Ovary (tissue), 9 donors: Measurements from ENCODE around the gene IL12RB2. TPM values are rescaled to one million over a fixed set of nuclear protein-coding genes. Genes with fewer than 3 reads are reported as not detected.

Experiments
- DNase-seq, 5 donors: peaks; one replicate each; pipeline ENCODE4 v3.0.0-alpha.2; 2019 to 2020
- H3K27ac ChIP-seq, 2 donors: fragments of 200-600 bp; one replicate each; pipeline versions ENCODE4 v1.5.1 to v1.8.0; 2019 to 2022
- H3K27me3 ChIP-seq: fragments of 200-600 bp; one replicate; pipeline ENCODE4 v1.8.0; 2022
- H3K36me3 ChIP-seq: fragments of 200-600 bp; sonication (generic); one replicate; pipeline ENCODE4 v1.5.1; 2019
- H3K4me1 ChIP-seq: one replicate; pipeline ENCODE4 v1.8.1; 2013; ENCODE audit warnings: mild to moderate bottlenecking, moderate library complexity; ENCODE audit not compliant: insufficient read depth
- H3K4me3 ChIP-seq: fragments of 200-600 bp; sonication (generic); one replicate; pipeline ENCODE4 v1.5.1; 2017
- H3K9me3 ChIP-seq, 2 donors: fragments of 200-600 bp in 1 of 2; sonication (generic) in 1 of 2; one replicate each; pipeline versions ENCODE4 v1.5.1 to v1.8.1; 2013 to 2019; ENCODE audit warnings: mild to moderate bottlenecking in 1 of 2, moderate library complexity in 1 of 2
- CTCF ChIP-seq, 3 donors: fragments of 450-650 bp in 2 of 3; fragments of 200-600 bp in 1 of 3; IDR thresholded peaks; one replicate each; pipeline versions ENCODE4 v1.5.1 to v1.8.0; 2016 to 2022; ENCODE audit warnings: antibody characterized with exemption in 3 of 3, mild to moderate bottlenecking in 1 of 3
- EP300 ChIP-seq: sonication (generic); formaldehyde crosslinking; IDR thresholded peaks from one replicate; pipeline ENCODE4 v1.6.1; 2017; ENCODE audit warnings: antibody characterized with exemption
- POLR2A ChIP-seq: fragments of 450-650 bp; IDR thresholded peaks from one replicate; pipeline ENCODE4 v1.6.1; 2017; ENCODE audit warnings: antibody characterized with exemption, mild to moderate bottlenecking, moderate library complexity
- WGBS, 3 donors: extraction: QIAGEN DNeasy Blood & Tissue Kit in 1 of 3; methylation state at CpG; one replicate each; pipeline versions ENCODE4 v1.1.5 to v1.1.7; 2013 to 2017; 5-methylcytosine and 5-hydroxymethylcytosine counted together
- intact Hi-C, 4 donors: fragments of 100-400 bp; cut with DNase I; formaldehyde crosslinking; loops; one replicate each; pipeline versions ENCODE4 v1.11.0 to v1.15.1; 2022 to 2023
- polyA plus RNA-seq, 2 donors: library from polyadenylated mRNA; stranded (reverse); fragments of 200-250 nt in 1 of 2; fragments of 350-450 nt in 1 of 2; fragmentation: Illumina TruSeq in 1 of 2; extraction: RNeasy Lipid Tissue Mini Kit (QIAGEN cat#74804) in 1 of 2; gene quantifications; one replicate each; pipeline ENCODE4 v1.2.3, GENCODE V29; 2013 to 2014
- total RNA-seq, 7 donors: library from RNA; depleted of rRNA in 2 of 7; stranded (reverse); fragments of >200 nt in 2 of 7; fragmentation: NEBNext Ultra II Directional in 3 of 7; extraction: Animal tissue kit (Norgen Biotek cat#: 25700) in 3 of 7; gene quantifications; one replicate each; pipeline versions ENCODE4 v1.1.0 to v1.2.4, GENCODE V29; 2016 to 2023
- donor health status: DM: no; HTN: no; CAD: no; lungs with moderate emphysema.
- donor health status: DM: no; HTN: no; CAD: no.
- donor health status: Bipolar disorder and iron deficiency.
- donor health status: DM: yes; HTN: yes; CAD: no.
- donor health status: DM: no; HTN: no; CAD: no.
- donor health status: DM: yes; HTN: yes; CAD: no.

The IL12RB2 gene
- total and polyA plus RNA-seq, 9 donors, result 0.02 to 1.8 (median 0.61) TPM; not detected in 2

DNA sequence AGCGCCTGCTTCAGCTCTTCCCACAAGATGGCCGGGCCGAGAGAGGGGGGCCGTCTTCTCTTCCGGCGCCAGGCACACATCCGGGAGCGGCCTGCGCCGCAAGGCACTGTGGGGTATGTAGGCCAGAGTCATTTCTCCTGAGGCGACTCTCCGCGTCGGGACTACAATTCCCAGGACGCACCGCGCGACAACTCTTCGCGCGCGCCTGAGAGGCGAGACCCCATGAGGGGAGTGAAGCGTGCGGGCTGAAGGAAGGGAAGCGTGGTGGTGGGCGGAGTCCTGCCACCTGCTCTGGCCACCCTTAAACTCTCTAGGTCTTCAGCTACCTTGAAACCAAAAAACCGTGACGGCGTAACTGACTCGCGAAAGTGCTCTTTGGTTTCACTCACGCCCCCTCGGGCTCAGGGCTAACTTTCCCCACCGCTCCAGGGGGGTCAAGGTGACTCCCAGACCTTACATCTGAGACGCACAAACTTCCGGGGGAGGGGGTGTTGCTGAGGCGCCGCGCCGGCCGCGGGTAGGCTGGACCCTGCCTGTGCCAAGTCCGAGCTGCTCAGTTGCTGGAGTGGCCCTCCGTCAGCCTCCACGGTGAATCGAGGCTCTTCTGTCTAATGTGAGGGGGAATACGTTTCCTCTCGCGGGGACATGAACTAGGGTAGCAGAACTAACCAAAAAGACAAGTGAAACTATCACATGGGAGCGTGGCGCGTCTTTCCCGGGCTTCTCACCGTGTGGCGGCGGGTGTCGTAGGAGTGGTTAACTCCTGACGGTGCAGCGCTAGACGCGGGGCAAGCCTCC lies 122.9 kb downstream of the IL12RB2 start, which contains the start of gene SERBP1:
TSS of gene SERBP1 (minus strand) at position 45 of the 798 bp plus-strand sequence. CDS start 102 bp downstream, outside the sequence.
- H3K4me3 ChIP-seq, result peak within 1 kb of the TSS; percentile 67
- WGBS, 3 donors, result 0 to 2% (median 1%) methylated on average over 45 to 62 of the region's 62 CpGs
- H3K4me1 ChIP-seq, result peaks cover 2% of the 10 kb centered on the region
- intact Hi-C loops, result no loop called here
- H3K27ac ChIP-seq, result peak within 1 kb of the TSS; percentile 82 to 97
- peak; percentile 94 to 97 (median 96) for DNase-seq
- no peaks in the 10 kb centered on the region for H3K27me3 ChIP-seq
- no peaks in the 10 kb centered on the region for H3K36me3 ChIP-seq
- TF ChIP-seq CTCF (IDR thresholded peaks at IDR 0.05) (peak in 1 of 3 donors; percentile 12), POLR2A (peak; percentile 82), EP300 (peak; percentile 17)
- H3K9me3 ChIP-seq, result no peaks in the 10 kb centered on the region

DNA sequence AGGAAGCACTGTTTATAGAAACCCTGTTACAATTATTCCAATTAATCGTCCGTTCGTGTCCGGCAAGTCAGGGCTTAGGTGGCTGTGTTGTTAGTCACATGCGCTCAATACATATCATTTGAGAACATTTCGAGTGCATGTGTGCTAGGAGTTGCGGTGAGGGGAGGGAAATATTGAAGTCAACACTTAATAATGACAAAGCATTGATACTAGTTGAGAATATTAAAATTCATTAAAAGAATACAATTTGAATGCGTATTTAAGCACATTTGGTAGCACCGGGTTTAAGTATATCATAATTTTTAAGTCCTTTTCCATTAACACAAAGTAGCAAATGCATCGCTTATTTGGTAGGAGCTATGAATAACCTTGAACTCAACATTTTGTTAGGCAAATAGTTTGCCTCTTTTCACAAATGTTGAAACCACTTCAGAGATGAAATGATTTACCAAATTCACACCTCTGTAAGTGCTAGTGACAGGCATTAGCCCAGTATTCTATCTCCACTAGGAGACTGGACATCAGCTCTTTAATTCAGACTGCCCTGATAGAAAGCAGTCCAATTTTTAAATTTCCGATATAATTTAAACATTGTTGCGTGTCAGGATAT lies 123.6 kb downstream of the IL12RB2 start:
- H3K27ac ChIP-seq, result peak overlapping the region; percentile 82 to 97
- TF ChIP-seq CTCF (IDR thresholded peaks at IDR 0.05), result no peak
- no peak for TF ChIP-seq POLR2A
- no peak for TF ChIP-seq EP300
- intact Hi-C loops, result no loop called here
- no peaks in the 10 kb centered on the region for H3K27me3 ChIP-seq
- peak overlapping the region; percentile 67 for H3K4me3 ChIP-seq
- DNase-seq, result no peak
- H3K9me3 ChIP-seq, result no peaks in the 10 kb centered on the region
- H3K36me3 ChIP-seq, result no peaks in the 10 kb centered on the region
- 3 to 11% (median 5%) methylated on average over 12 of the region's 12 CpGs for WGBS, 3 donors
- peaks cover 2% of the 10 kb centered on the region for H3K4me1 ChIP-seq

GRCh38 chr1:67431869-67432578 lies 124.4 kb downstream of the IL12RB2 start:
- no peak for DNase-seq
- Histone ChIP-seq H3K27ac (peak overlapping the region in 1 of 2 donors; percentile 97), H3K4me1 (peaks cover 2% of the 10 kb centered on the region), H3K36me3 (no peaks in the 10 kb centered on the region), H3K4me3 (peak overlapping the region; percentile 67), H3K9me3 (no peaks in the 10 kb centered on the region), H3K27me3 (no peaks in the 10 kb centered on the region)
- intact Hi-C loops, result no loop called here
- TF ChIP-seq CTCF (IDR thresholded peaks at IDR 0.05) (no peak), POLR2A (no peak), EP300 (no peak)
- WGBS, 3 donors, result 13 to 32% (median 14%) methylated on average over 8 of the region's 8 CpGs

DNA sequence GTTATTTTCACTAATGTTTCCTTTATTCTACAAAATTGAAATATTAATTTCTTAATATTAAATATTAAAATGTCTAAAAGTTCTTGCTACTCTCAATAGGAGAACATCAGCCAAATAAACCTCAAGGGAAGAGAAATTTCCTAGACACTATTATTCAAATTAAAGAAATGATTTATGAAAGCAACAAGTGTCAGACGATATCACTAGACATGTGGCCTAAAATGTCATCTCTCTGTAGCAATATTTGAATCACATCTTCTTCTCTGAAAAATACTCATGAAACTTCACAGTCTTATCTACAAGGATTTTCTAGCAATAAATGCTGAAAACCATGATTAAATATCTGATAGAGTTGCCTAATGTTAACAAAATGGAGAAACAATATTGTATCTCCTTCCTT lies 125.1 kb downstream of the IL12RB2 start:
- Histone ChIP-seq H3K4me3 (no peak overlapping the region), H3K4me1 (peaks cover 2% of the 10 kb centered on the region), H3K36me3 (no peaks in the 10 kb centered on the region), H3K27ac (peak overlapping the region in 1 of 2 donors; percentile 97), H3K9me3 (no peaks in the 10 kb centered on the region), H3K27me3 (no peaks in the 10 kb centered on the region)
- no peak for TF ChIP-seq EP300
- no peak for TF ChIP-seq CTCF (IDR thresholded peaks at IDR 0.05)
- TF ChIP-seq POLR2A, result no peak
- 90 to 93% (median 91%) methylated on average over 1 of the region's 1 CpG for WGBS, 3 donors
- intact Hi-C loops, result no loop called here
- DNase-seq, result no peak
